Vagina (tissue), 2 donors: ENCODE data around the gene DPEP1. TPM values are rescaled to one million over a fixed set of nuclear protein-coding genes. Genes with fewer than 3 reads are reported as not detected.

Experiments
- DNase-seq, 2 donors: peaks; one replicate each; pipeline ENCODE4 v3.0.0-alpha.2; 2017; ENCODE audit errors: extremely low spot score in 2 of 2
- H3K27ac ChIP-seq: fragments of 200-600 bp; sonication (generic); one replicate; pipeline ENCODE4 v1.5.1; 2019
- H3K27me3 ChIP-seq: fragments of 200-600 bp; sonication (generic); one replicate; pipeline ENCODE4 v1.5.1; 2019
- H3K36me3 ChIP-seq, 2 donors: fragments of 200-600 bp; sonication (generic); one replicate each; pipeline ENCODE4 v1.5.1; 2017 to 2019
- H3K4me1 ChIP-seq: fragments of 200-600 bp; sonication (generic); one replicate; pipeline ENCODE4 v1.5.1; 2019
- H3K4me3 ChIP-seq, 2 donors: fragments of 200-600 bp; sonication (generic); 1 replicate in 1 of 2; 2 replicates in 1 of 2; pipeline ENCODE4 v1.5.1; 2016 to 2019
- H3K9me3 ChIP-seq: fragments of 200-600 bp; sonication (generic); one replicate; pipeline ENCODE4 v1.5.1; 2019
- POLR2A ChIP-seq, 2 donors: fragments of 450-650 bp; IDR thresholded peaks; one replicate each; pipeline ENCODE4 v1.6.1; 2017; ENCODE audit warnings: antibody characterized with exemption in 2 of 2, mild to moderate bottlenecking in 2 of 2, moderate library complexity in 2 of 2
- POLR2AphosphoS5 ChIP-seq, 2 donors: sonication (generic); formaldehyde crosslinking; IDR thresholded peaks; one replicate each; pipeline ENCODE4 v1.9.0; 2017; ENCODE audit warnings: antibody characterized with exemption in 2 of 2, mild to moderate bottlenecking in 2 of 2, low read depth in 1 of 2; ENCODE audit not compliant: insufficient read depth in 1 of 2
- intact Hi-C: fragments of 100-400 bp; cut with DNase I; formaldehyde crosslinking; loops from one replicate; pipeline ENCODE4 v1.15.1; 2023
- total RNA-seq: library from RNA; depleted of rRNA; stranded (reverse); fragments of >200 nt; gene quantifications from one replicate; pipeline ENCODE4 v1.2.3, GENCODE V29; 2016
- TF ChIP-seq, protein P1 (sequence below), 3 experiments: fragments of 450-650 bp in 2 of 3; fragments of 200-600 bp in 1 of 3; sonication (generic) in 1 of 3; IDR thresholded peaks; one replicate each; pipeline ENCODE4 v1.5.1; 2017 to 2019; ENCODE audit warnings: antibody characterized with exemption in 3 of 3, mild to moderate bottlenecking in 2 of 3, moderate library complexity in 2 of 3

DPEP1 gene
- total RNA-seq, 1 donor from 2014 or later = not detected

DNA sequence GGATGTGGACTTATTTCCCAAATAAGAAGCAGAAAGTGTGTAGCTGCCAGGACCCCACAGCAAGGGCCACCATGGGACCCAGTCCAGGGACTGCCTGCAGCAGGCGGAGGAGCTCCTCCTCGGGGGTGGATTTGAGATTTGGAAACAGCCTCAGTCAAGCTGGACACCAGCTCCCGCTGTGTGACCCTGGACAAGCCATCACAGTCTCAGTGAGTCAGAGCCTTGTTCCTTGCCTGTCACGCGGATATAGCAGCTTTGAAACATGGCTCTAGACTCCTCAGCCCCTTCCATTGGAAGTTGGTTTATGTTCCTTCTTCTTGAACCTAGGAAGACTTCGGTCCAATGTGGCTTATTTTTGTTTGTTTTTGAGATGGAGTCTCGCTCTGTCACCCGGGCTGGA, 12.5 kb upstream of the DPEP1 start:
- Histone ChIP-seq H3K27ac (no peak overlapping the region), H3K27me3 (no peaks in the 10 kb centered on the region), H3K4me3 (no peak overlapping the region), H3K4me1 (peaks cover 9% of the 10 kb centered on the region), H3K36me3 (no peaks in the 10 kb centered on the region), H3K9me3 (no peaks in the 10 kb centered on the region)
- DNase-seq = no peak
- TF ChIP-seq POLR2AphosphoS5 (IDR thresholded peaks at IDR 0.05; ENCODE audit: insufficient read depth in 1 of 2, low read depth in 1 of 2) (no peak), POLR2A (IDR thresholded peaks at IDR 0.05) (no peak)
- TF ChIP-seq, protein P1, sequence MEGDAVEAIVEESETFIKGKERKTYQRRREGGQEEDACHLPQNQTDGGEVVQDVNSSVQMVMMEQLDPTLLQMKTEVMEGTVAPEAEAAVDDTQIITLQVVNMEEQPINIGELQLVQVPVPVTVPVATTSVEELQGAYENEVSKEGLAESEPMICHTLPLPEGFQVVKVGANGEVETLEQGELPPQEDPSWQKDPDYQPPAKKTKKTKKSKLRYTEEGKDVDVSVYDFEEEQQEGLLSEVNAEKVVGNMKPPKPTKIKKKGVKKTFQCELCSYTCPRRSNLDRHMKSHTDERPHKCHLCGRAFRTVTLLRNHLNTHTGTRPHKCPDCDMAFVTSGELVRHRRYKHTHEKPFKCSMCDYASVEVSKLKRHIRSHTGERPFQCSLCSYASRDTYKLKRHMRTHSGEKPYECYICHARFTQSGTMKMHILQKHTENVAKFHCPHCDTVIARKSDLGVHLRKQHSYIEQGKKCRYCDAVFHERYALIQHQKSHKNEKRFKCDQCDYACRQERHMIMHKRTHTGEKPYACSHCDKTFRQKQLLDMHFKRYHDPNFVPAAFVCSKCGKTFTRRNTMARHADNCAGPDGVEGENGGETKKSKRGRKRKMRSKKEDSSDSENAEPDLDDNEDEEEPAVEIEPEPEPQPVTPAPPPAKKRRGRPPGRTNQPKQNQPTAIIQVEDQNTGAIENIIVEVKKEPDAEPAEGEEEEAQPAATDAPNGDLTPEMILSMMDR (IDR thresholded peaks at IDR 0.05) = no peak
- intact Hi-C loops = no loop called here

DNA sequence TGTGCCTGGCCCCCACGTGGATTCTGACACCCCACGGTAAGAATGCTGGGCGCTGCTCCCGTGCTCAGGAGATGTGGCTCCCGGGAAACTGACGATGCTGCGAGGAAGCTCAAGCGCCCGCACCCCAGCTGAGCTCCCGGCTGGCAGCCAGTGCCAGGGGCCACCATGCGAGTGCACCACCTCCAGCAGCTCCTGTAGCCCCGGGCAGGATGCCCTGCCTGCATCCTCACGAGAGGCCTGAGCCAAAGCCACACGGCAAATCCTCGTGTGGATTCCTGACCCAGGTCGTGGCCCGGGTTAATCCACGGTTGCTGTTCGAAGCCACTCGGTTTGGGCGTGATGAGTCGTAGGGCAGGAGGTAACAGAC, 11.6 kb upstream of the DPEP1 start:
- no peak for DNase-seq
- H3K36me3 ChIP-seq = no peaks in the 10 kb centered on the region
- no peaks in the 10 kb centered on the region for H3K27me3 ChIP-seq
- no peaks in the 10 kb centered on the region for H3K9me3 ChIP-seq
- H3K27ac ChIP-seq = no peak overlapping the region
- intact Hi-C loops = no loop called here
- TF ChIP-seq POLR2AphosphoS5 (IDR thresholded peaks at IDR 0.05; ENCODE audit: insufficient read depth in 1 of 2, low read depth in 1 of 2) = no peak
- no peak for TF ChIP-seq POLR2A (IDR thresholded peaks at IDR 0.05)
- TF ChIP-seq, protein P1 (IDR thresholded peaks at IDR 0.05) = no peak
- H3K4me3 ChIP-seq = peak overlapping the region in 1 of 2 donors; percentile 21
- peaks cover 9% of the 10 kb centered on the region for H3K4me1 ChIP-seq

DNA sequence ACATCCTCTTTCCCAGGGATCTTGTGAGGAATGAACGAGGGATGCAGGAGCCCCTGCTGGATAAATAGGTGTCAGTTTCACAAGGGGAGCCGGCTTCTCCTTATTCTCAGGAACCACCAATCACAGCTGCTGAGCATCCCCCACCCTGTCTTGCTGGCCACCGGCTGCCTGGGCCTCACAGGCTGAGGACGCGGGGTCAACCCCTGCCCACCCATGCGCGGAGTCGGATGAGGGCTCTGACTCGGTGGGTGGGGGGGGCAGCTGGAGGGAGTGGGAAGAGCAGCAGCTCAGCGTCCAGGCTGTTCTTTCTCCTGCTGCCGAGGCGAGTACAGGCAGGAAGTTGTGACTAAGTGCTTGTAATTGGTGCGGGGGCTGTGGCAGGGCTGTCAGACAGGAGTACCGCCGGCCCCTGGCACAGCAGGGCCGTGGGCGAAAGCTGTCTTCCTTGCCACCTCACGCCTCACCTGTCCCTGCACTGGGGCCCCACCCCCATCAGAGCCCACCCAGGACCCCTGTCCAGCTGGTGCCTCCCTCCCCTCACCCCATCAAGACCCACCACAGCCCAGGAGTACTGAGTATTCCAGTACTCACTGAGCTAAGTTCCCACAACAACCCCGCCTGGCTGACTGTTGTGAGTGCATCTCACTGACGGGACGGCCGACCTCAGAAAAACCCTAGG, 11.0 kb upstream of the DPEP1 start:
- no peak overlapping the region for H3K27ac ChIP-seq
- no peak for DNase-seq
- TF ChIP-seq POLR2A (IDR thresholded peaks at IDR 0.05) (no peak), POLR2AphosphoS5 (IDR thresholded peaks at IDR 0.05; ENCODE audit: insufficient read depth in 1 of 2, low read depth in 1 of 2) (peak in 1 of 2 donors; percentile 11)
- TF ChIP-seq, protein P1 (IDR thresholded peaks at IDR 0.05) = no peak
- H3K4me3 ChIP-seq = peak overlapping the region in 1 of 2 donors; percentile 21
- no peaks in the 10 kb centered on the region for H3K27me3 ChIP-seq
- no peaks in the 10 kb centered on the region for H3K9me3 ChIP-seq
- H3K36me3 ChIP-seq = no peaks in the 10 kb centered on the region
- intact Hi-C loops = no loop called here
- peaks cover 9% of the 10 kb centered on the region for H3K4me1 ChIP-seq

DNA sequence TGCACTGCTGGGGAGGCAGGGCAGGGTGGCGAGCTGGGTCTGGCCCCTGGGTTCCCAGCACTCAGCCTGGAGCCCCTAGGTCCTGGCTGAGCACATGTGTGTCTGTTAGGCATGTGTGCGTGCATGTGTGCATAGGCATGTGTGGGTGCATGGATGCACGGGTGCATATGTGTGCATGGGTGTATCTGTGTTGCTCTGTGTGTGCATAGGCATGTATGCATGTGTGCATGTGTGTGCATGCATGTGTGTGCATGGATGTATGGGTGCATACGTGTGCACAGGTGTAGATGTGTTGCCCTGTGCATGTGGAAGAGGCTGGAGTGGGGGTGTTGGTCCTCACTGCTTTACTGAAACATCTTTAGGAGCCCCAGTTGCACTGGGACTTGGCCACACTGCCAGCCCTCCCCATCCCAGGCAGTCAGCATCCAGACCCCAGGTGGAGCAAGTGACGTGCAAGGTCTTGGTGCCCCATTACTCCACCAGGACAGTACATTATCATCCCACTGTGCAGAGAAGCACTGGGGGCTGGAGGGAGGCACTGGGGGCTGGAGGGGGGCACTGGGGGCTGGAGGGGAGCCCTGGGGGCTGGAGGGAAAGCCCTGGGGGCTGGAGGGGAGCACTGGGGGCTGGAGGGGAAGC, 10.4 kb upstream of the DPEP1 start:
- no peak for DNase-seq
- Histone ChIP-seq H3K36me3 (no peaks in the 10 kb centered on the region), H3K9me3 (no peaks in the 10 kb centered on the region), H3K4me1 (peaks cover 9% of the 10 kb centered on the region), H3K27ac (no peak overlapping the region), H3K27me3 (no peaks in the 10 kb centered on the region), H3K4me3 (no peak overlapping the region)
- intact Hi-C loops = no loop called here
- TF ChIP-seq, protein P1 (IDR thresholded peaks at IDR 0.05) = no peak
- TF ChIP-seq POLR2AphosphoS5 (IDR thresholded peaks at IDR 0.05; ENCODE audit: insufficient read depth in 1 of 2, low read depth in 1 of 2) (no peak), POLR2A (IDR thresholded peaks at IDR 0.05) (no peak)

DNA sequence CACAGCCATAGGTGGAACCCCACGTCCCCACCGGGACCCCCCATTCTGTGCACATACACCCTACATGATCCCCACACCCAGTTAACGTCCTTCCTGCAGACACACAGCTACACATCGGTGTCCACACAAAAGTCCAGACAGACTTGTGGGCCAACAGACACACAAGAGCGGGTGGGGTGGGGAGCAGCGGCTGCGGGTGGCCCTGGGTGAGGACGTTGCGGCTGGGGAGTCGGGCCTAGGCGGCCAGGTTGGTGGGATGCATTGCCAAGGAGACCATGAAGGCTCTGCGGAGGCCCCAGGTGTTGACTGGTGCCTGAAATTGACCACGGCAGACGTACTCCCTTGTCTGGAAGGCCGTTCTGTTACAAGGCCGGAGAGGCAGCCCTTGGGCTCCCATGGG, 8.7 kb upstream of the DPEP1 start:
- no peaks in the 10 kb centered on the region for H3K9me3 ChIP-seq
- H3K27me3 ChIP-seq = no peaks in the 10 kb centered on the region

More for the DNA sequence above, 8.7 kb upstream of the DPEP1 start:
- Histone ChIP-seq H3K36me3 (no peaks in the 10 kb centered on the region), H3K4me3 (no peak overlapping the region), H3K4me1 (peaks cover 9% of the 10 kb centered on the region), H3K27ac (no peak overlapping the region)
- no peak for DNase-seq
- intact Hi-C loops = no loop called here
- TF ChIP-seq, protein P1 (IDR thresholded peaks at IDR 0.05) = no peak
- no peak for TF ChIP-seq POLR2AphosphoS5 (IDR thresholded peaks at IDR 0.05; ENCODE audit: insufficient read depth in 1 of 2, low read depth in 1 of 2)
- TF ChIP-seq POLR2A (IDR thresholded peaks at IDR 0.05) = no peak
